ENCODE measurements around the gene LZIC. TPM values are rescaled to one million over a fixed set of nuclear protein-coding genes. Genes with fewer than 3 reads are reported as not detected.
"Not testable (repeated sequence)": the region's sequence is repeated elsewhere in the genome, so short reads cannot be mapped to it uniquely, and the experiment has no call there.

The LZIC gene
- total RNA-seq = 24.8 and 25.6 TPM in 2 replicates

GRCh38 chr1:9942939-9943788, at the start of gene LZIC, which contains the start of gene NMNAT1:
LZIC (minus strand) TSS chr1:9943391; CDS start chr1:9936619, 6,772 bp downstream.
NMNAT1 (plus strand) TSS chr1:9943475; CDS start chr1:9972074, 28,599 bp downstream.
- intact Hi-C loops (cut with micrococcal nuclease) = loop anchor here (1.0 to 2.0 kb wide), 4 partner anchors 33 to 486 kb away; partner anchors contain the start of genes CTNNBIP1 and UBE4B

DNA sequence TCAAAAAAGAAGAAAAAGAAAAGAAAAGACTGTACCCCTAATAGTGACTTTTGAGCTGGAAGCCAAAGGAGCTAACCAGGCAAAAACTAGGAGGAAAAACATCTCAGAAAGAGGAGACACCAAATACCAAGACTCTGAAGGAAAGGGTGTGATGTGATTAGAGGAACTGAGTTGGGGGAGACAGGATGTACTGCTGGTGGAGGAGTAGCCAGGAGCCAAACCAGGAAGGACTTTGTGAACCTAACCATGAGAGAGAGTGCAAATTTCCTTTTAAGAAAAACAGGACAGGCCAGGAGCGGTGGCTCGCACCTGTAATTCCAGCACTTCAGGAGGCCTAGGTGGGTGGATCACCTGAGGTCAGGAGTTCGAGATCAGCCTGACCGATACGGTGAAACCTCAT, 49.7 kb upstream of the LZIC start:
- intact Hi-C loops (cut with micrococcal nuclease) = no loop called here

DNA sequence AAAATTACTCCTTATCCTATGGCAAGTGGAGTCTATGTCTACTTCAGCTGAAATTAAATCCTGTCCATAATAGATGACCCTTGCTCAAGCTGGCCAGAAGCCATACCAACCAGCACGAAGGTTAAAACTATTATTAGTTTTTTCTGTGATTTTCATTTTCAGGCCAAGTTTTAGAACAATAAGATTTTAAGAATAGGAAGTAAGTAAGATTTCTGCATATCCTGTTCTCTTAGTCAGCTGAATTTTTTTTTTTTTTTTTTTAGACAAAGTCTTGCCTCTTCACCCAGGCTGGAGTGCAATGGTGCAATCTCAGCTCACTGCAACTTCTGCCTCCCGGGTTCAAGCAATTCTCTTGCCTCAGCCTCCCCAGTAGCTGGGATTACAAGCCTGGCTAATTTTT, 47.8 kb upstream of the LZIC start:
- intact Hi-C loops (cut with micrococcal nuclease) = no loop called here

DNA sequence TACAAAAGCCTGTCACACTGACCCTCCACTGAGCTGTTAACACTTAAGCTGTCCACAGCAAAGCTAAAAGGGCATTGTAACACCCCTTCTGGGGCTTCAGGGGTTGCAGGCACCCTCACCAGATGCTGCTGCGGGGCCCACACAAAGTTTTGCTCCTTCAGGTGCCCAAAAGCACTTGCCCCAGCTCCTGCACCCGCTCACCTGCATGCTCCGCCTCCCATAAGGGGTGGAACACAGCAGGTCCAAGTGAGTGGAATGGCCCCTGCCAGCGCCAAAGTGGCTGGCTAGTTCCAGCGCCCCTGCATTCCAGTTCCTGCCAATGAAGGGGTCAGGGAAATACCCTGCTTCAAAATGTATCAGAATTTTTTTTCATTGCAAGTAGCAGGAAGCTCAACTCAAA, 46.6 kb upstream of the LZIC start:
- intact Hi-C loops (cut with micrococcal nuclease) = no loop called here

- intact Hi-C loops (cut with micrococcal nuclease) = no loop called here
Measured at GRCh38 chr1:9985001-9985400, 41.8 kb upstream of the LZIC start.

GRCh38 chr1:9984253-9984652, 41.1 kb upstream of the LZIC start:
- intact Hi-C loops (cut with micrococcal nuclease) = no loop called here

DNA sequence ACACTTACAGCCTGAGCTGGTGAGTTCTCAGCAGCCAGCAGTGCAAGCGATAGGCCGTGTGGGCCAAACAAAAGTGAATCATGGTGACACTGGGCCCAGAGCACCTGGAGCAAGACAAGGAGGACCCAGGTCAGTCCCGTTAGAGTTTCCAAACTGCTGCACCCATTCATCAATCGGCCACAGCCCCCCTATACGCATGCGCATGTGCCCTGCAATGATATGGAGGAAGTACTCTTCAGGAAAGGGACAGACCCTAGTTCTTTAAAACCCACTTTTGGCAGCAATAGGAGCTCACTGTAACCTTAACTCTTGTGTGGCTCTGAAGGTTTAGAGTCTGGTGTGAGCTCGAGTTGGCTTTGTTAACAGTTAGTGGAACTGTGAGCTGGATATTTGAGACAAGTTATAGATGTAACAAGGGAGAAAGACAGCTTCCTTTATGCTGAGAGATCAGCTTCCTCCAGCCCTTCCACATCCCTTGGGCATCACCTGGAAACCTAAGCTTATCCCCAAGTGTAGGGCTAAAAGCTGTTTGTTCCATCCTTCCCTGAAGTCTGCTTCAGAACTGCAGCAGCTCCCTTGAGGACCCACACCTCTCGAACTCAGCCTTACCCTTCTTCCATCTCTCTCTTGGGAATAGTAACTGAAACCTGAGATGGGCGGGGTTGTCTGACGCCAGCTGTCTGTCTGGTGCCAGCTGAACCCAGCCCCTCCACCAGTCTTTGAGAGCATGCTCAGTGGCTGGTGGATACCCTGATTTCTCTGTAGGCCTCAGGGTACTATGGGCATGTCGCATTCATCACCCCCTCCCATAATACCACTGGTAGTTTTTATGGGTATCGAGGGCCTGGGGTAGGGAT, 17.7 kb upstream of the LZIC start:
- intact Hi-C loops (cut with micrococcal nuclease) = no loop called here

DNA sequence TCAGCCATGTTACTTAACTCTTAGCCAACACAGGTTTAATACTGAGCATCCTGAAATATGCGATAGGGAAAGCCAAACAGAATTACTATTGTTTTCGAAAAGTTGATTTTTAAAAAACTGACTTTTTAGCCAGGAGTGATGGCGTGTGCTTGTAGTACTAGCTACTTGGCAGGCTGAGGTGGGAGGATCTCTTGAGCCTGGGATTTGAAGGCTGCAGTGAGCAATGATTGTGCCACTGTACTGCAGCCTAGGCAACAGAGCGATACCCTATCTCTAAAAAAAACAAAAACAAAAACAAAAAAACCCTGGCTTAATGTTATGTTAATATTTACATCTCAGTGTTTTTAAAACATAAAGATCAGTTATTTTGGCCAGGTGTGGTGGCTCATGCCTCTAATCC, 16.8 kb upstream of the LZIC start:
- intact Hi-C loops (cut with micrococcal nuclease) = no loop called here

- intact Hi-C loops (cut with micrococcal nuclease) = no loop called here
Measured at GRCh38 chr1:9957726-9958125, 14.5 kb upstream of the LZIC start.

GRCh38 chr1:9946315-9946714, 3.1 kb upstream of the LZIC start:
- intact Hi-C loops (cut with micrococcal nuclease) = no loop called here

DNA sequence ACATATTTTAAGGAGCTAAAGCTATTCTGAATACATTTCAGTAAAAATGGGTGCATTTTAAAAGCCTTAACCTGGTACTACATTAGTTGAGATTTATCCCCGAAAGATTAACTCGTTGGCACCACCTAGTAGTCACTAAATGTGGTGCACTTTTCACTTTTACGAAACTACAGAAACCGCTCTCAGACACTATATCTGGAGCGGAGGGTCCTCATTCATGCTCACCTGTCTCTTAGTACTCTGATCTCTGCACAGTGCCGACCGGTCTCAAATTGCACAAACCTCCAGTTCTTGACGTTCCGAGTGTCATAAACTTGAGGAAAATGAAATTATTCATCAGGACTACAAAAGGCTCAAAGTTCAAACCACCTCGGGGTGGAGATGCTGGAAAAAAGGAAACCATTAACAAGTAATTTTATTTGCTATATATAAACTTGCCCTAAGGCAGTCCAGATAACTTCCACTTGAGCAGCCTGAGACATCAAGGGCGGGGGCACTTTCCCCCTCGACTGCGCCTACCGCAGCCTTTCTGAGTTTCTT, 722 bp downstream of the LZIC start:
- intact Hi-C loops (cut with micrococcal nuclease) = loop anchor here (1.0 to 2.0 kb wide), 2 partner anchors 67 to 486 kb away; no protein-coding TSS in a partner anchor

DNA sequence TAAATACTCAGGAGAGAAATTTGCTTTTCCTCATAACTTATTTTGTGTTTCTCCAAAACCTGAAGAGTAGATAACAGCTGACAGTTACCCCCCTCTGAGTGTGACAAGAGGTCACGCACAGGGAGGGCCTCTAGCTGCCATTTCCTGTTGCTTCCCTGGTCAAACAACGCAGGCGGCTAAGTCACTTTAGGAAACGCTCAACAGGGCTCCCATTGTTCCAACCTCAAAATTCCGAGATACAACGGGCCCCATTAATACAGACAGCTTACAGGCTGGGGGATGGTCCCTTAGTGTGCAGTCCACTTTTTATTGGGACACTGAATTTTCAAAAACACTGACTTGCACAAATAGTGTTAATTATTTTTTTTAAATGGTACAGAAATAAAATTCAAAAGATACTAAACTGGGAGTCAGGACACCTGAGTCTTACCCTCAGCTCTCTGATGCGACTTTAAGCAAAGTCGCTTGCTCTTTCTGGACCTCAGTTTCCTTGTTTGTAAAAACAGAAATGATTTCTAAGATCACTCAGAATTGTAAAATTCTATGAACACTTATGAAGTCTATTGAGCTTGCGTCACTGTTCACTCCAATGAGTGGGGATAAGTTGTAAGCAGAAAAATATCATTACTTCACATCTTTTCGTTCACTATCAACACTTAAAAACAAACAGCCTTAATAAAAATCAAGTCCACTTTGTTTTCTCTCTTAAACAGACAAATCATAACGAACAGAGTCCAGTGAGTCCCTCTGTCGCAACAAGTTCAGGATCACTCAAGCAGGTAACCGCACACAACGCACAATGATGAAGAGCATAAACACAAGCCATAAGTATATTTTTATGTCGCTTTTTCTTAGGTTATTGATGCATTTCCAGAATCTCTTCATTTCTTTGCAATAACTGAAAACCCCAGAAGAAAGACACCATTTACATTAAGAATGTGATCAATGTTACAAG, 13.5 kb downstream of the LZIC start:
- intact Hi-C loops (cut with micrococcal nuclease) = no loop called here

DNA sequence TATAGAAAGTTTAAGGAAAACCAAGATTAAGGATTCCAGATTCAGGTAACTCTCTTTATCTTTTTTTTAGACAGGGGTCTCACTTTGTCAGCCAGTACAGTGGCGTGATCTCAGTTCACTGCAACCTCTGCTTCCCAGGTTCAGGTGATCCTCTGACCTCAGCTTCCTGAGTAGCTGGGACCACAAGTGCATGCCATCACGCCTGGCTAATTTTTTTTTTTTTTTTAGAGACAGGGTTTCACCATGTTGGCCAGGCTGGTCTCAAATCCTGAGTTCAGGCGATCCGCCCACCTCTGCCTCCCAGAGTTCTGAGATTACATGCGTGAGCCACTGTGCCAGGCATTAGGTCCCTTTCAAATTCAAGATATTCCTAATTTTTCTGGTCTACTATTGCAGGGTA, 15.9 kb downstream of the LZIC start:
- intact Hi-C loops (cut with micrococcal nuclease) = no loop called here

GRCh38 chr1:9922342-9922741, 20.8 kb downstream of the LZIC start:
- intact Hi-C loops (cut with micrococcal nuclease) = no loop called here

DNA sequence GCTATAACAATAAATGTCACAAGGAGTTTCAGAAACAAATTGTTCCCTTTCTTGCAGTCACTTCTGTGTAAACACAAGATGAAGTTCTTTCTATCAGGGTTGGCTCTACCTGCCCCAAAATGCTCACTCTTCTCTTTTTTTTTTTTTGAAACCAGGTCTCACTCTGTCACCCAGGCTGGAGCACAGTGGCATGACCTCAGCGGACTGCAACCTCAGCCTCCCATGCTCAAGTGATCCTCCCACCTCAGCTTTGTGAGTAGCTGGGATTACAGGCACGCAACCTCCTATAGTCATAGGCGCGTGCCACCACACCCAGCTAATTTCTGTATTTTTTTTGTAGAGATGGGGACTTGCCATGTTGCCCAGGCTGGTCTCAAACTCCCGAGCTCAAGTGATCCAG, 22.6 kb downstream of the LZIC start:
- intact Hi-C loops (cut with micrococcal nuclease) = no loop called here

- intact Hi-C loops (cut with micrococcal nuclease) = no loop called here
Measured at GRCh38 chr1:9917901-9918300, 25.3 kb downstream of the LZIC start.

- intact Hi-C loops (cut with micrococcal nuclease) = not testable (repeated sequence)
Measured at GRCh38 chr1:9917495-9917894, 25.7 kb downstream of the LZIC start.

- intact Hi-C loops (cut with micrococcal nuclease) = no loop called here
Measured at GRCh38 chr1:9916452-9916851, 26.7 kb downstream of the LZIC start.

DNA sequence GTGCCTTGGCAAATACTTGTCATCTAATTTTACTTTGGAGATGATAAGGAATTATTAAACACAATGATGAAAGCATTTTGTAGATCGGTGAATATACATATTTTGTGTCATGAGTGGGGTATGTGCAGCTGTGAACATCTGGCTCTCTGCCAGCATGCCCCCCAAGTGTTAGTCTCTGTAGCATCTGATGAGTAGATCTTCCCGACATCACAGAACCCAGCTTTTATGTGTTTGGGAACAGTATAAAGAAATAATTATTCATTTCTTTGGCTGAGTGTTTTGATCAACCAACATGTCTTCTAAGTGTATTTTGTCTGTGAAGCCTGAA, 28.6 kb downstream of the LZIC start:
- intact Hi-C loops (cut with micrococcal nuclease) = no loop called here

- intact Hi-C loops (cut with micrococcal nuclease) = no loop called here
Measured at GRCh38 chr1:9912264-9912936, 30.8 kb downstream of the LZIC start.
